Stomach (tissue), 4 donors: ENCODE data around the gene WT1.

ENCODE experiments used
- POLR2A ChIP-seq, 4 donors: fragments of 450-650 bp; IDR thresholded peaks; one replicate each; pipeline ENCODE4 v1.6.1; 2016; ENCODE audit warnings: antibody characterized with exemption in 4 of 4, control low read depth in 2 of 4, mild to moderate bottlenecking in 1 of 4, moderate library complexity in 1 of 4
- POLR2AphosphoS5 ChIP-seq, 3 donors: sonication (generic); formaldehyde crosslinking; IDR thresholded peaks; one replicate each; pipeline ENCODE4 v1.6.1; 2016; ENCODE audit warnings: antibody characterized with exemption in 3 of 3
- TF ChIP-seq, protein P1 (sequence below), 7 experiments: fragments of 450-650 bp in 4 of 7; fragments of 200-600 bp in 3 of 7; sonication (generic) in 3 of 7; IDR thresholded peaks; one replicate each; pipeline ENCODE4 v1.5.1; 2016 to 2019; ENCODE audit warnings: antibody characterized with exemption in 7 of 7, control low read depth in 2 of 7, mild to moderate bottlenecking in 1 of 7

DNA sequence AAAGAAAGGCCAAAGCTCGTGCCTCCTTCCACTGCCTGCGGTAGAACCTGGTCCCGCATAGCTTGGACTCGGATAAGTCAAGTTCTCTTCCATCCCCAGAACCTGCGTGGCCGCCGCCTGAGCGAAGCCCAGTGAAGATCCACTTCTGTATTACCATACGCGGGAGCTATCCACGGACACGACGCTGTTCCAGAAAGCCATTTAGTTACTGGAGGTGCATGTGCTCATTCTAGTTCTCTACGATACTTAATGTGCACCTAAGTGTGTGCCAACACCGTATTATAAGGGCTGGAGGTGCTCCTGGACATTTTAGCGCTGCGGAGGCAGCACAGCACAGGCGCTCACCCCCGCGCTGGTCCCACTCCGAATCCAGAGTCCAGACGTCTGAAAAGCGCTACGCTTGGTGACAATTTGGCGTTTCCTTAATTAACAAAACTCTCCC is 1.4 kb downstream of the WT1 start:
- no peak for TF ChIP-seq POLR2A (IDR thresholded peaks at IDR 0.05)
- TF ChIP-seq, protein P1, sequence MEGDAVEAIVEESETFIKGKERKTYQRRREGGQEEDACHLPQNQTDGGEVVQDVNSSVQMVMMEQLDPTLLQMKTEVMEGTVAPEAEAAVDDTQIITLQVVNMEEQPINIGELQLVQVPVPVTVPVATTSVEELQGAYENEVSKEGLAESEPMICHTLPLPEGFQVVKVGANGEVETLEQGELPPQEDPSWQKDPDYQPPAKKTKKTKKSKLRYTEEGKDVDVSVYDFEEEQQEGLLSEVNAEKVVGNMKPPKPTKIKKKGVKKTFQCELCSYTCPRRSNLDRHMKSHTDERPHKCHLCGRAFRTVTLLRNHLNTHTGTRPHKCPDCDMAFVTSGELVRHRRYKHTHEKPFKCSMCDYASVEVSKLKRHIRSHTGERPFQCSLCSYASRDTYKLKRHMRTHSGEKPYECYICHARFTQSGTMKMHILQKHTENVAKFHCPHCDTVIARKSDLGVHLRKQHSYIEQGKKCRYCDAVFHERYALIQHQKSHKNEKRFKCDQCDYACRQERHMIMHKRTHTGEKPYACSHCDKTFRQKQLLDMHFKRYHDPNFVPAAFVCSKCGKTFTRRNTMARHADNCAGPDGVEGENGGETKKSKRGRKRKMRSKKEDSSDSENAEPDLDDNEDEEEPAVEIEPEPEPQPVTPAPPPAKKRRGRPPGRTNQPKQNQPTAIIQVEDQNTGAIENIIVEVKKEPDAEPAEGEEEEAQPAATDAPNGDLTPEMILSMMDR (IDR thresholded peaks at IDR 0.05), result no peak
- TF ChIP-seq POLR2AphosphoS5 (IDR thresholded peaks at IDR 0.05), result no peak
